Trophoblast cell (in vitro differentiated cells and primary cell): ENCODE results near the gene ANKRD18B.
"Not testable (repeated sequence)": the region's sequence is repeated elsewhere in the genome, so short reads cannot be mapped to it uniquely, and the experiment has no call there.

Experiments
- DNase-seq, 2 donors: peaks; one replicate each; pipeline ENCODE4 v3.0.0-alpha.2; 2016
- H2AFZ ChIP-seq: 2 replicates; pipeline ENCODE4 v1.6.1; 2013; ENCODE audit warnings: low read length, moderate library complexity, mild to moderate bottlenecking; ENCODE audit not compliant: insufficient read depth, poor library complexity
- H2AK5ac ChIP-seq: 2 replicates; pipeline ENCODE4 v1.6.1; 2013; ENCODE audit warnings: mild to moderate bottlenecking, low read length
- H2BK120ac ChIP-seq: 2 replicates; pipeline ENCODE4 v1.6.1; 2013; ENCODE audit warnings: low read length, mild to moderate bottlenecking, moderate library complexity; ENCODE audit not compliant: insufficient read depth, poor library complexity
- H2BK12ac ChIP-seq: 2 replicates; pipeline ENCODE4 v1.6.1; 2013; ENCODE audit warnings: mild to moderate bottlenecking, low read length, moderate library complexity
- H2BK5ac ChIP-seq: 2 replicates; pipeline ENCODE4 v1.6.1; 2013; ENCODE audit warnings: low read length, low read depth, moderate library complexity, mild to moderate bottlenecking; ENCODE audit not compliant: poor library complexity
- H3K14ac ChIP-seq: 2 replicates; pipeline ENCODE4 v1.6.1; 2013; ENCODE audit warnings: mild to moderate bottlenecking, low read length
- H3K18ac ChIP-seq: 2 replicates; pipeline ENCODE4 v1.6.1; 2013; ENCODE audit warnings: mild to moderate bottlenecking, low read length
- H3K23ac ChIP-seq: 2 replicates; pipeline ENCODE4 v1.6.1; 2013; ENCODE audit warnings: low read length
- H3K27ac ChIP-seq: 2 replicates; pipeline ENCODE4 v1.5.1; 2013; ENCODE audit warnings: low read depth, mild to moderate bottlenecking, inconsistent platforms, low read length, moderate library complexity
- H3K27me3 ChIP-seq: 2 replicates; pipeline ENCODE4 v1.6.1; 2013; ENCODE audit warnings: inconsistent platforms, mild to moderate bottlenecking, low read length, moderate library complexity; ENCODE audit not compliant: insufficient read depth
- H3K36me3 ChIP-seq, 2 experiments: 1 replicate in 1 of 2; 2 replicates in 1 of 2; pipeline ENCODE4 v1.6.1; 2013; ENCODE audit warnings: low read length in 2 of 2, mild to moderate bottlenecking in 2 of 2, moderate library complexity in 1 of 2; ENCODE audit not compliant: insufficient read depth in 2 of 2, control insufficient read depth in 1 of 2
- H3K4ac ChIP-seq: 2 replicates; pipeline ENCODE4 v1.6.1; 2013; ENCODE audit warnings: low read depth, mild to moderate bottlenecking, low read length, moderate library complexity
- H3K4me1 ChIP-seq, 2 experiments: 1 replicate in 1 of 2; 2 replicates in 1 of 2; pipeline ENCODE4 v1.6.1; 2013; ENCODE audit warnings: low read length in 2 of 2, mild to moderate bottlenecking in 2 of 2, moderate library complexity in 1 of 2; ENCODE audit not compliant: insufficient read depth in 2 of 2, control insufficient read depth in 1 of 2
- H3K4me2 ChIP-seq: 2 replicates; pipeline ENCODE4 v1.6.1; 2013; ENCODE audit warnings: inconsistent platforms, mild to moderate bottlenecking, low read length, moderate library complexity
- H3K4me3 ChIP-seq: 2 replicates; pipeline ENCODE4 v1.5.1; 2013; ENCODE audit warnings: mild to moderate bottlenecking, low read depth, low read length, inconsistent platforms
- H3K79me1 ChIP-seq: one replicate; pipeline ENCODE4 v1.6.1; 2013; ENCODE audit warnings: low read length
- H3K79me2 ChIP-seq: 2 replicates; pipeline ENCODE4 v1.6.1; 2013; ENCODE audit warnings: low read length, mild to moderate bottlenecking; ENCODE audit not compliant: control insufficient read depth, insufficient read depth, poor library complexity
- H3K9ac ChIP-seq: 2 replicates; pipeline ENCODE4 v1.6.1; 2013; ENCODE audit warnings: mild to moderate bottlenecking, low read length
- H3K9me3 ChIP-seq: 2 replicates; pipeline ENCODE4 v1.6.1; 2013; ENCODE audit warnings: low read depth, mild to moderate bottlenecking, control low read depth, inconsistent platforms, low read length; ENCODE audit not compliant: insufficient read depth
- H4K12ac ChIP-seq: 2 replicates; pipeline ENCODE4 v1.6.1; 2013; ENCODE audit warnings: low read depth, mild to moderate bottlenecking, low read length, moderate library complexity
- H4K8ac ChIP-seq: 2 replicates; pipeline ENCODE4 v1.6.1; 2013; ENCODE audit warnings: low read depth, mild to moderate bottlenecking, low read length, moderate library complexity
- H4K91ac ChIP-seq: one replicate; pipeline ENCODE4 v1.6.1; 2013; ENCODE audit warnings: low read depth, mild to moderate bottlenecking, low read length, moderate library complexity
- WGBS: extraction: QIAGEN DNeasy Blood & Tissue Kit; methylation state at CpG from one replicate; pipeline ENCODE4 v1.1.7; 2013; ENCODE audit warnings: missing lambda C conversion rate; ENCODE audit not compliant: insufficient read length, insufficient coverage; ENCODE audit errors: extremely low coverage; 5-methylcytosine and 5-hydroxymethylcytosine counted together

Gene ANKRD18B

GRCh38 chr9:33533958-33534357 lies 9.9 kb downstream of the ANKRD18B start:
- not testable (repeated sequence) for H2BK120ac ChIP-seq, H3K4me2 ChIP-seq, H2BK5ac ChIP-seq, H3K14ac ChIP-seq, DNase-seq, H3K9me3 ChIP-seq, H3K79me2 ChIP-seq, H3K27me3 ChIP-seq, H3K9ac ChIP-seq, H3K36me3 ChIP-seq, H3K4me1 ChIP-seq, H3K23ac ChIP-seq, H4K12ac ChIP-seq, H2AK5ac ChIP-seq, H3K4me3 ChIP-seq, H3K18ac ChIP-seq, H2BK12ac ChIP-seq, H3K27ac ChIP-seq, H2AFZ ChIP-seq, H4K8ac ChIP-seq, H4K91ac ChIP-seq, H3K4ac ChIP-seq, H3K79me1 ChIP-seq
- no CpG with 5 or more reads among the region's 3 CpGs for WGBS

GRCh38 chr9:33535541-33535940 lies 11.5 kb downstream of the ANKRD18B start:
- Histone ChIP-seq H2BK12ac (no peak overlapping the region), H3K18ac (no peak overlapping the region), H2BK5ac (no peak overlapping the region), H3K79me2 (no peaks in the 10 kb centered on the region), H3K4me1 (no peaks in the 10 kb centered on the region), H4K8ac (no peak overlapping the region), H3K4me3 (no peak overlapping the region), H3K9me3 (no peaks in the 10 kb centered on the region), H4K91ac (no peak overlapping the region), H2BK120ac (no peak overlapping the region), H3K36me3 (no peaks in the 10 kb centered on the region), H2AFZ (no peak overlapping the region), H3K9ac (no peak overlapping the region), H3K14ac (no peak overlapping the region), H3K79me1 (no peaks in the 10 kb centered on the region), H3K27me3 (no peaks in the 10 kb centered on the region), H3K23ac (no peak overlapping the region), H3K27ac (no peak overlapping the region), H3K4ac (no peak overlapping the region), H4K12ac (no peak overlapping the region), H2AK5ac (no peak overlapping the region), H3K4me2 (no peak overlapping the region)
- WGBS, result no CpG with 5 or more reads among the region's 2 CpGs
- no peak for DNase-seq

GRCh38 chr9:33543463-33543862 lies 19.4 kb downstream of the ANKRD18B start:
- not testable (repeated sequence) for H3K4me1 ChIP-seq, H3K14ac ChIP-seq, H3K79me2 ChIP-seq, H4K91ac ChIP-seq, H3K9ac ChIP-seq, H3K27me3 ChIP-seq, H2AFZ ChIP-seq, H4K8ac ChIP-seq, H3K79me1 ChIP-seq, H2BK120ac ChIP-seq, H3K23ac ChIP-seq, H2BK5ac ChIP-seq, H3K27ac ChIP-seq, H3K4ac ChIP-seq, H3K18ac ChIP-seq, H3K4me2 ChIP-seq, H2AK5ac ChIP-seq, H3K9me3 ChIP-seq, DNase-seq, H4K12ac ChIP-seq, H3K4me3 ChIP-seq, H2BK12ac ChIP-seq, H3K36me3 ChIP-seq
- no CpG with 5 or more reads among the region's 2 CpGs for WGBS

GRCh38 chr9:33545715-33546114 lies 21.7 kb downstream of the ANKRD18B start:
- H3K36me3 ChIP-seq, H3K4me3 ChIP-seq, H2BK120ac ChIP-seq, H2BK5ac ChIP-seq, H3K4ac ChIP-seq, H3K9me3 ChIP-seq, H3K14ac ChIP-seq, H2AFZ ChIP-seq, H3K23ac ChIP-seq, H3K9ac ChIP-seq, H2AK5ac ChIP-seq, H3K27me3 ChIP-seq, H3K4me2 ChIP-seq, H4K12ac ChIP-seq, H3K79me1 ChIP-seq, H3K27ac ChIP-seq, H2BK12ac ChIP-seq, H3K18ac ChIP-seq, H4K91ac ChIP-seq, H3K79me2 ChIP-seq, H4K8ac ChIP-seq, H3K4me1 ChIP-seq, DNase-seq: not testable (repeated sequence)
- WGBS, result no CpG with 5 or more reads among the region's 2 CpGs
